LHCN-M2 (cell line): Measurements from ENCODE around the gene LDLRAD3. TPM values are rescaled to one million over a fixed set of nuclear protein-coding genes. Genes with fewer than 3 reads are reported as not detected.

ENCODE experiments used
- DNase-seq: peaks from one replicate; pipeline ENCODE4 v3.0.0-alpha.2; 2012; ENCODE audit warnings: low read depth
- total RNA-seq: library from RNA; depleted of rRNA; stranded (reverse); fragments of >200 nt; gene quantifications from 2 replicates; pipeline ENCODE4 v1.2.3, GENCODE V29; 2014

LDLRAD3 gene
- total RNA-seq, 1 experiment from 2014 or later = 44.3 TPM

GRCh38 chr11:36098853-36099375 lies 155.1 kb downstream of the LDLRAD3 start:
- DNase-seq = no peak

GRCh38 chr11:36101466-36101865 lies 157.6 kb downstream of the LDLRAD3 start:
- DNase-seq = no peak

- no peak for DNase-seq
Observed at GRCh38 chr11:36102868-36103267, 159.0 kb downstream of the LDLRAD3 start.

GRCh38 chr11:36103933-36104530 lies 160.2 kb downstream of the LDLRAD3 start:
- no peak for DNase-seq

GRCh38 chr11:36104660-36104992 lies 160.8 kb downstream of the LDLRAD3 start:
- no peak for DNase-seq

GRCh38 chr11:36105743-36106581 lies 162.1 kb downstream of the LDLRAD3 start:
- no peak for DNase-seq

- no peak for DNase-seq
Observed at GRCh38 chr11:36107547-36107946, 163.7 kb downstream of the LDLRAD3 start.

GRCh38 chr11:36108881-36109589 lies 165.2 kb downstream of the LDLRAD3 start:
- no peak for DNase-seq

- DNase-seq = no peak
Observed at GRCh38 chr11:36109590-36109849, 165.7 kb downstream of the LDLRAD3 start.

- no peak for DNase-seq
Observed at GRCh38 chr11:36109850-36110606, 166.2 kb downstream of the LDLRAD3 start.

GRCh38 chr11:36110668-36111410 lies 167.0 kb downstream of the LDLRAD3 start:
- no peak for DNase-seq

- DNase-seq = no peak
Observed at GRCh38 chr11:36114095-36114494, 170.2 kb downstream of the LDLRAD3 start.

- no peak for DNase-seq
Observed at GRCh38 chr11:36115378-36115801, 171.5 kb downstream of the LDLRAD3 start.

- DNase-seq = no peak
Observed at GRCh38 chr11:36116161-36116560, 172.3 kb downstream of the LDLRAD3 start.

GRCh38 chr11:36118084-36118483 lies 174.2 kb downstream of the LDLRAD3 start:
- no peak for DNase-seq

- DNase-seq = peak; percentile 31
Observed at GRCh38 chr11:36119300-36119699, 175.4 kb downstream of the LDLRAD3 start.

- no peak for DNase-seq
Observed at GRCh38 chr11:36121054-36121453, 177.2 kb downstream of the LDLRAD3 start.

- peak; percentile 20 for DNase-seq
Observed at GRCh38 chr11:36122671-36123070, 178.8 kb downstream of the LDLRAD3 start.

GRCh38 chr11:36123336-36124101 lies 179.7 kb downstream of the LDLRAD3 start:
- DNase-seq = peak; percentile 35

- no peak for DNase-seq
Observed at GRCh38 chr11:36126678-36127077, 182.8 kb downstream of the LDLRAD3 start.
